GM19468 (cell line): ENCODE results near the gene CCDC194.

Experiments used
- ATAC-seq: cut with Tn5 transposase; IDR thresholded peaks from one replicate; pipeline ENCODE4 v1.9.1; 2021; ENCODE audit warnings: mild to moderate bottlenecking, moderate library complexity, moderate number of reproducible peaks; ENCODE audit not compliant: unreplicated experiment; ENCODE audit errors: extremely low read depth

The CCDC194 gene

GRCh38 chr19:17340871-17341357 lies 53.1 kb downstream of the CCDC194 start:
- no peak for ATAC-seq
